ENCODE results near the gene HCN4.

The HCN4 gene

GRCh38 chr15:73395671-73396070, 26.9 kb upstream of the HCN4 start:
- no peak for TF ChIP-seq MYC (IDR thresholded peaks at IDR 0.05; ENCODE audit: low read depth, low read length)
- DNase-seq (ENCODE audit: low read depth) = no peak
- no peak overlapping the region for H3K4me3 ChIP-seq (ENCODE audit: low read depth, low read length)

GRCh38 chr15:73394782-73395181, 26.0 kb upstream of the HCN4 start:
- no peak for DNase-seq (ENCODE audit: low read depth)
- H3K4me3 ChIP-seq (ENCODE audit: low read depth, low read length) = no peak overlapping the region
- TF ChIP-seq MAX (IDR thresholded peaks at IDR 0.05; ENCODE audit: low read depth, low read length) (no peak), MYC (IDR thresholded peaks at IDR 0.05; ENCODE audit: low read depth, low read length) (no peak), POLR2A (IDR thresholded peaks at IDR 0.05; ENCODE audit: extremely low read depth, insufficient read length) (no peak), CTCF (IDR thresholded peaks at IDR 0.05; ENCODE audit: low read depth, low read length) (no peak)

- H3K4me3 ChIP-seq (ENCODE audit: low read depth, low read length) = no peak overlapping the region
- TF ChIP-seq POLR2A (IDR thresholded peaks at IDR 0.05; ENCODE audit: extremely low read depth, insufficient read length) = no peak
- TF ChIP-seq MYC (IDR thresholded peaks at IDR 0.05; ENCODE audit: low read depth, low read length) = no peak
- TF ChIP-seq CTCF (IDR thresholded peaks at IDR 0.05; ENCODE audit: low read depth, low read length) = no peak
- TF ChIP-seq MAX (IDR thresholded peaks at IDR 0.05; ENCODE audit: low read depth, low read length) = no peak
- DNase-seq (ENCODE audit: low read depth) = no peak
Measured at GRCh38 chr15:73393336-73393735, 24.6 kb upstream of the HCN4 start.

GRCh38 chr15:73392025-73392424, 23.3 kb upstream of the HCN4 start:
- no peak for DNase-seq (ENCODE audit: low read depth)
- H3K4me3 ChIP-seq (ENCODE audit: low read depth, low read length) = no peak overlapping the region
- TF ChIP-seq MYC (IDR thresholded peaks at IDR 0.05; ENCODE audit: low read depth, low read length) (no peak), CTCF (IDR thresholded peaks at IDR 0.05; ENCODE audit: low read depth, low read length) (no peak), MAX (IDR thresholded peaks at IDR 0.05; ENCODE audit: low read depth, low read length) (no peak), POLR2A (IDR thresholded peaks at IDR 0.05; ENCODE audit: extremely low read depth, insufficient read length) (no peak)

- no peak for DNase-seq (ENCODE audit: low read depth)
- H3K4me3 ChIP-seq (ENCODE audit: low read depth, low read length) = no peak overlapping the region
- TF ChIP-seq POLR2A (IDR thresholded peaks at IDR 0.05; ENCODE audit: extremely low read depth, insufficient read length) (no peak), CTCF (IDR thresholded peaks at IDR 0.05; ENCODE audit: low read depth, low read length) (no peak)
Measured at GRCh38 chr15:73391128-73391872, 22.5 kb upstream of the HCN4 start.

- TF ChIP-seq POLR2A (IDR thresholded peaks at IDR 0.05; ENCODE audit: extremely low read depth, insufficient read length) (no peak), MYC (IDR thresholded peaks at IDR 0.05; ENCODE audit: low read depth, low read length) (no peak), MAX (IDR thresholded peaks at IDR 0.05; ENCODE audit: low read depth, low read length) (no peak), CTCF (IDR thresholded peaks at IDR 0.05; ENCODE audit: low read depth, low read length) (no peak)
- DNase-seq (ENCODE audit: low read depth) = no peak
- no peak overlapping the region for H3K4me3 ChIP-seq (ENCODE audit: low read depth, low read length)
Measured at GRCh38 chr15:73389971-73390544, 21.3 kb upstream of the HCN4 start.
